ENCODE measurements around the gene YEATS2. TPM values are rescaled to one million over a fixed set of nuclear protein-coding genes. Genes with fewer than 3 reads are reported as not detected.

Gene YEATS2
- total RNA-seq, 1 experiment from 2014 or later, result 34.5 TPM

GRCh38 chr3:183790700-183791099 is 93.1 kb downstream of the YEATS2 start:
- TF ChIP-seq, protein P1, sequence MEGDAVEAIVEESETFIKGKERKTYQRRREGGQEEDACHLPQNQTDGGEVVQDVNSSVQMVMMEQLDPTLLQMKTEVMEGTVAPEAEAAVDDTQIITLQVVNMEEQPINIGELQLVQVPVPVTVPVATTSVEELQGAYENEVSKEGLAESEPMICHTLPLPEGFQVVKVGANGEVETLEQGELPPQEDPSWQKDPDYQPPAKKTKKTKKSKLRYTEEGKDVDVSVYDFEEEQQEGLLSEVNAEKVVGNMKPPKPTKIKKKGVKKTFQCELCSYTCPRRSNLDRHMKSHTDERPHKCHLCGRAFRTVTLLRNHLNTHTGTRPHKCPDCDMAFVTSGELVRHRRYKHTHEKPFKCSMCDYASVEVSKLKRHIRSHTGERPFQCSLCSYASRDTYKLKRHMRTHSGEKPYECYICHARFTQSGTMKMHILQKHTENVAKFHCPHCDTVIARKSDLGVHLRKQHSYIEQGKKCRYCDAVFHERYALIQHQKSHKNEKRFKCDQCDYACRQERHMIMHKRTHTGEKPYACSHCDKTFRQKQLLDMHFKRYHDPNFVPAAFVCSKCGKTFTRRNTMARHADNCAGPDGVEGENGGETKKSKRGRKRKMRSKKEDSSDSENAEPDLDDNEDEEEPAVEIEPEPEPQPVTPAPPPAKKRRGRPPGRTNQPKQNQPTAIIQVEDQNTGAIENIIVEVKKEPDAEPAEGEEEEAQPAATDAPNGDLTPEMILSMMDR (IDR thresholded peaks at IDR 0.05; ENCODE audit: insufficient read depth in 1 of 2, low read depth in 1 of 2, low read length in 1 of 2, severe bottlenecking in 1 of 2, unreplicated experiment in 1 of 2), result no peak
- H3K36me3 Mint-ChIP-seq (ENCODE audit: insufficient read depth, unreplicated experiment), result peaks cover 67% of the 10 kb centered on the region
- no peak overlapping the region for H3K4me3 Mint-ChIP-seq (ENCODE audit: unreplicated experiment)
- no peak overlapping the region for H3K27ac Mint-ChIP-seq (ENCODE audit: unreplicated experiment)
- H3K9me3 Mint-ChIP-seq (ENCODE audit: unreplicated experiment), result no peaks in the 10 kb centered on the region
- ChIA-PET POLR2A (no interaction called here), CTCF (no interaction called here)
- H3K27me3 ChIP-seq (replicated peaks; ENCODE audit: control insufficient read depth, insufficient read depth, low read length), result no peaks in the 10 kb centered on the region
- H3K27me3 Mint-ChIP-seq (ENCODE audit: insufficient read depth, unreplicated experiment), result no peaks in the 10 kb centered on the region
- BruUV-seq (replicated peaks), result no TSS peak
- intact Hi-C loops (cut with micrococcal nuclease; ENCODE audit: unreplicated experiment), result no loop called here
- DNase-seq, result no peak
- peaks cover 2% of the 10 kb centered on the region for H3K36me3 ChIP-seq (ENCODE audit: control insufficient read depth, insufficient read depth, low read length)
- no peak overlapping the region for H3K4me3 ChIP-seq (ENCODE audit: low read depth, low read length)
- H3K4me1 ChIP-seq, result no peaks in the 10 kb centered on the region
- no peaks in the 10 kb centered on the region for H3K9me3 ChIP-seq
- no peaks in the 10 kb centered on the region for H3K4me1 Mint-ChIP-seq (ENCODE audit: low read depth, unreplicated experiment)

DNA sequence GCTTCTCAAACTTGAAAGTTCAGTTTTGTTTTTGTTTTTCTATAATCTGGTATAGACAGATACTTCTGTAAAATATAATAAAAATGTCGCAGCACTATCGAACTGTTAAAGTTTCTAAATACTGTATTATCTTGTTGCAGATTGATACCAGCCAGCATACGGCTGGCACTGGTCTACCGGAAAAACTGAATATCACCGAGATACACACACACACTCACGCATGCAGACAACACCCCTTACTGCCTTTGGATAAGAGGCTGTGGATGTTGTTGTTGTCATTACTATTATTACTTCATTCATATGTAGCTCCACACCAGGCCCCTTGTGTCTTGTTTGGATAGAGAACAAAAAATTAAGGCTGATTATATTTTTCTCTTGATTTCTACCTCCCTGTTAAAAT is 95.4 kb downstream of the YEATS2 start:
- no peak overlapping the region for H3K4me3 Mint-ChIP-seq (ENCODE audit: unreplicated experiment)
- peaks cover 58% of the 10 kb centered on the region for H3K36me3 Mint-ChIP-seq (ENCODE audit: insufficient read depth, unreplicated experiment)
- no TSS peak for BruUV-seq (replicated peaks)
- Histone ChIP-seq H3K27me3 (replicated peaks; ENCODE audit: control insufficient read depth, insufficient read depth, low read length) (no peaks in the 10 kb centered on the region), H3K4me1 (no peaks in the 10 kb centered on the region), H3K4me3 (ENCODE audit: low read depth, low read length) (no peak overlapping the region), H3K9me3 (no peaks in the 10 kb centered on the region), H3K36me3 (ENCODE audit: control insufficient read depth, insufficient read depth, low read length) (peaks cover 2% of the 10 kb centered on the region)
- no peaks in the 10 kb centered on the region for H3K4me1 Mint-ChIP-seq (ENCODE audit: low read depth, unreplicated experiment)
- DNase-seq, result no peak
- H3K27me3 Mint-ChIP-seq (ENCODE audit: insufficient read depth, unreplicated experiment), result no peaks in the 10 kb centered on the region
- H3K9me3 Mint-ChIP-seq (ENCODE audit: unreplicated experiment), result no peaks in the 10 kb centered on the region
- ChIA-PET CTCF (no interaction called here), POLR2A (no interaction called here)
- H3K27ac Mint-ChIP-seq (ENCODE audit: unreplicated experiment), result no peak overlapping the region
- TF ChIP-seq, protein P1 (IDR thresholded peaks at IDR 0.05; ENCODE audit: insufficient read depth in 1 of 2, low read depth in 1 of 2, low read length in 1 of 2, severe bottlenecking in 1 of 2, unreplicated experiment in 1 of 2), result no peak
- intact Hi-C loops (cut with micrococcal nuclease; ENCODE audit: unreplicated experiment), result no loop called here

DNA sequence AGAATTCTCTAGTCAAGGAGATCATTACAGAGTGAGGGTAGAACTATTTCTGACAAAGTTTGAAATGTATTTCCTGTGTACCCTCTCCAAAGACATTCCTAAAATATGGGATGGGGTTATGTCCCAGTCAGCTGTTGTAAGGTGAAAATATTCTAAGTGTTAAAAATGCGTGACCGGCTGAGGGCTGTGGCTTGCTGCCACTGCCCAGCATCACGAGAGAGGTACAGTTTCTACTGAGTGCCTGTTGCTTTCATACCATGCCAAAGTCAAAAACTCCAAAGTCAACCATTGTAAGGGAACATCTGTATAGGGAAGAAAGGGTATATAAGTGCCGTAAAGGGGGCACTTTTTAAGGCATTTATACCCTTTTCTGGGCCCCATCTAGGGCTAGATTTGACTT is 96.9 kb downstream of the YEATS2 start:
- H3K36me3 Mint-ChIP-seq (ENCODE audit: insufficient read depth, unreplicated experiment), result peaks cover 58% of the 10 kb centered on the region
- H3K4me3 Mint-ChIP-seq (ENCODE audit: unreplicated experiment), result no peak overlapping the region
- no peak overlapping the region for H3K27ac Mint-ChIP-seq (ENCODE audit: unreplicated experiment)
- ChIA-PET CTCF (no interaction called here), POLR2A (no interaction called here)
- DNase-seq, result no peak
- Histone ChIP-seq H3K9me3 (no peaks in the 10 kb centered on the region), H3K4me1 (no peaks in the 10 kb centered on the region), H3K36me3 (ENCODE audit: control insufficient read depth, insufficient read depth, low read length) (peaks cover 3% of the 10 kb centered on the region), H3K27me3 (replicated peaks; ENCODE audit: control insufficient read depth, insufficient read depth, low read length) (no peaks in the 10 kb centered on the region), H3K4me3 (ENCODE audit: low read depth, low read length) (no peak overlapping the region)
- H3K27me3 Mint-ChIP-seq (ENCODE audit: insufficient read depth, unreplicated experiment), result no peaks in the 10 kb centered on the region
- no peaks in the 10 kb centered on the region for H3K4me1 Mint-ChIP-seq (ENCODE audit: low read depth, unreplicated experiment)
- TF ChIP-seq, protein P1 (IDR thresholded peaks at IDR 0.05; ENCODE audit: insufficient read depth in 1 of 2, low read depth in 1 of 2, low read length in 1 of 2, severe bottlenecking in 1 of 2, unreplicated experiment in 1 of 2), result no peak
- H3K9me3 Mint-ChIP-seq (ENCODE audit: unreplicated experiment), result no peaks in the 10 kb centered on the region
- BruUV-seq (replicated peaks), result no TSS peak
- intact Hi-C loops (cut with micrococcal nuclease; ENCODE audit: unreplicated experiment), result no loop called here

All from Caco-2 (cell line).